ENCODE data around the gene ALPI. TPM values are rescaled to one million over a fixed set of nuclear protein-coding genes. Genes with fewer than 3 reads are reported as not detected.

Gene ALPI
- total and polyA plus RNA-seq, 10 donors: not detected

- H3K9me3 ChIP-seq: no peaks in the 10 kb centered on the region
- TF ChIP-seq CTCF (IDR thresholded peaks at IDR 0.05 in 8 of 11, conservative IDR thresholded peaks at IDR 0.05 in 3 of 11): no peak
- TF ChIP-seq POLR2A (IDR thresholded peaks at IDR 0.05): no peak
- TF ChIP-seq POLR2AphosphoS5 (IDR thresholded peaks at IDR 0.05): no peak
- peaks cover 0 to 87% (median 56%) of the 10 kb centered on the region in 7 donors for H3K27me3 ChIP-seq (replicated peaks in 1 of 7)
- intact Hi-C loops (cut with DNase I; ENCODE audit: low total_unique reads): no loop called here
- 53 to 79% (median 56%) methylated on average over 9 to 16 of the region's 16 CpGs for WGBS, 5 donors
- no peaks in the 10 kb centered on the region for H3K36me3 ChIP-seq
- no peak for DNase-seq
- peaks cover 9 to 34% (median 25%) of the 10 kb centered on the region in 6 donors for H3K4me1 ChIP-seq
- H3K27ac ChIP-seq: no peak overlapping the region
- H3K4me3 ChIP-seq: peak overlapping the region in 2 of 8 donors; percentile 8 to 59
Measured at GRCh38 chr2:232488097-232488711, 32.3 kb downstream of the ALPI start.

- Histone ChIP-seq H3K4me3 (no peak overlapping the region), H3K9me3 (no peaks in the 10 kb centered on the region), H3K27ac (no peak overlapping the region), H3K4me1 (peaks cover 9 to 34% (median 25%) of the 10 kb centered on the region in 6 donors), H3K27me3 (replicated peaks in 1 of 7) (peaks cover 0 to 84% (median 53%) of the 10 kb centered on the region in 7 donors), H3K36me3 (no peaks in the 10 kb centered on the region)
- intact Hi-C loops (cut with DNase I; ENCODE audit: low total_unique reads): no loop called here
- TF ChIP-seq CTCF (IDR thresholded peaks at IDR 0.05 in 8 of 11, conservative IDR thresholded peaks at IDR 0.05 in 3 of 11): no peak
- TF ChIP-seq POLR2AphosphoS5 (IDR thresholded peaks at IDR 0.05): no peak
- no peak for TF ChIP-seq POLR2A (IDR thresholded peaks at IDR 0.05)
- DNase-seq: peak; percentile 47
- WGBS, 5 donors: 82 to 95% (median 90%) methylated on average over 5 of the region's 5 CpGs
Measured at GRCh38 chr2:232488721-232489300, 32.9 kb downstream of the ALPI start.

- TF ChIP-seq POLR2AphosphoS5 (IDR thresholded peaks at IDR 0.05) (no peak), POLR2A (IDR thresholded peaks at IDR 0.05) (no peak), CTCF (IDR thresholded peaks at IDR 0.05 in 8 of 11, conservative IDR thresholded peaks at IDR 0.05 in 3 of 11) (no peak)
- WGBS, 5 donors: 79 to 85% (median 83%) methylated on average over 9 of the region's 9 CpGs
- no peak overlapping the region for H3K4me3 ChIP-seq
- intact Hi-C loops (cut with DNase I; ENCODE audit: low total_unique reads): no loop called here
- H3K27me3 ChIP-seq (replicated peaks in 1 of 7): peaks cover 0 to 76% (median 45%) of the 10 kb centered on the region in 7 donors
- H3K27ac ChIP-seq: no peak overlapping the region
- no peaks in the 10 kb centered on the region for H3K9me3 ChIP-seq
- no peaks in the 10 kb centered on the region for H3K36me3 ChIP-seq
- H3K4me1 ChIP-seq: peaks cover 9 to 34% (median 25%) of the 10 kb centered on the region in 6 donors
- peak; percentile 54 for DNase-seq
Measured at GRCh38 chr2:232489516-232490220, 33.7 kb downstream of the ALPI start.
